HepG2 (cell line): ENCODE measurements around the gene NEURL3. TPM values are rescaled to one million over a fixed set of nuclear protein-coding genes. Genes with fewer than 3 reads are reported as not detected.

Experiments
- ATAC-seq: fragments of 200-7000 bp; cut with Tn5 transposase; 3 replicates; pipeline ENCODE4 v1.9.1; 2020; ENCODE audit warnings: mild to moderate bottlenecking, moderate library complexity
- BruUV-seq: library from RNA; stranded (reverse); fragments of 400-500 nt; replicated peaks from 2 replicates; lab custom pipeline; 2021; lab: Mats Ljungman, UMichigan
- CTCF ChIA-PET: fragments of 300-600 bp; formaldehyde crosslinking; extraction: SDS; loops from one replicate; lab custom pipeline; 2021; ENCODE audit warnings: low total read pairs, inconsistent platforms, low intra/inter-chr PET ratio; lab: Yijun Ruan, JAX
- POLR2A ChIA-PET: fragments of 350-600 bp; sonication (Branson Sonifier 250); formaldehyde crosslinking; loops from one replicate; lab custom pipeline; 2020; ENCODE audit warnings: antibody characterized with exemption, inconsistent platforms; lab: Yijun Ruan, JAX
- DNase-seq: peaks from one replicate; pipeline ENCODE4 v3.0.0-alpha.2; 2015; ENCODE audit warnings: low spot score
- FAIRE-seq: peaks from 3 replicates; lab custom pipeline; 2011; peaks lifted over from hg19 to GRCh38; lab: Jason Lieb, UNC
- H2AFZ ChIP-seq: one replicate; pipeline ENCODE4 v1.6.1; 2011; ENCODE audit warnings: low read length, inconsistent platforms
- H3K27ac ChIP-seq: fragments of 300-600 bp; 3 replicates; pipeline ENCODE4 v1.8.0; 2011; ENCODE audit warnings: mixed run types, mild to moderate bottlenecking, mixed read lengths, low read length, inconsistent platforms; ENCODE audit not compliant: insufficient read depth; ENCODE audit errors: extremely low read length
- H3K27me3 ChIP-seq, 2 experiments: fragments of 200-600 bp in 1 of 2; 2 replicates in 1 of 2; 3 replicates in 1 of 2; pipeline versions ENCODE4 v1.6.0 to v1.8.0; 2011; ENCODE audit warnings: low read length in 2 of 2, mild to moderate bottlenecking in 2 of 2, moderate library complexity in 2 of 2, inconsistent platforms in 1 of 2; ENCODE audit not compliant: insufficient read depth in 2 of 2, control insufficient read depth in 1 of 2
- H3K36me3 ChIP-seq, 2 experiments: fragments of 200-600 bp in 1 of 2; replicated peaks in 1 of 2; 2 replicates in 1 of 2; 3 replicates in 1 of 2; pipeline versions ENCODE4 v1.5.1 to v1.8.0; 2011; ENCODE audit warnings: low read length in 2 of 2, inconsistent platforms in 1 of 2; ENCODE audit not compliant: insufficient read depth in 2 of 2, control insufficient read depth in 1 of 2
- H3K4me1 ChIP-seq: 2 replicates; pipeline ENCODE4 v1.5.1; 2012; ENCODE audit warnings: low read length, inconsistent platforms; ENCODE audit not compliant: insufficient read depth
- H3K4me2 ChIP-seq: 2 replicates; pipeline ENCODE4 v1.6.0; 2011; ENCODE audit warnings: low read depth, low read length, inconsistent platforms
- H3K4me3 ChIP-seq, 3 experiments: fragments of 200-600 bp in 1 of 3; sonication (generic), shearing (Covaris generic) in 1 of 3; replicated peaks in 1 of 3; 2 replicates each; pipeline ENCODE4 v1.5.1; 2011 to 2016; ENCODE audit warnings: low read length in 3 of 3, inconsistent platforms in 2 of 3, low read depth in 2 of 3, mild to moderate bottlenecking in 2 of 3, control low read depth in 1 of 3, mixed read lengths in 1 of 3; ENCODE audit not compliant: insufficient read depth in 1 of 3
- H3K79me2 ChIP-seq: one replicate; pipeline ENCODE4 v1.6.1; 2011; ENCODE audit warnings: low read length, inconsistent platforms; ENCODE audit not compliant: insufficient read depth
- H3K9ac ChIP-seq: 2 replicates; pipeline ENCODE4 v1.6.0; 2011; ENCODE audit warnings: mild to moderate bottlenecking, low read depth, low read length, inconsistent platforms; ENCODE audit not compliant: insufficient read depth
- H3K9me3 ChIP-seq: 2 replicates; pipeline ENCODE4 v1.5.1; 2012; ENCODE audit warnings: mild to moderate bottlenecking, low read length
- H4K20me1 ChIP-seq: 2 replicates; pipeline ENCODE4 v1.6.0; 2011; ENCODE audit warnings: inconsistent platforms, mild to moderate bottlenecking, low read length, moderate library complexity; ENCODE audit not compliant: insufficient read depth
- CENPBD1 ChIP-seq: sonication (generic); formaldehyde crosslinking; IDR thresholded peaks from 2 replicates; pipeline ENCODE4 v1.8.0; 2022; ENCODE audit warnings: missing genetic modification reagents, low read depth, mild to moderate bottlenecking, borderline replicate concordance
- SOX13 ChIP-seq, 3 experiments: fragments of 450-650 bp in 1 of 3; sonication (generic) in 1 of 3; formaldehyde crosslinking in 1 of 3; IDR thresholded peaks in 2 of 3; conservative IDR thresholded peaks in 1 of 3; 2 replicates each; pipeline versions ENCODE4 v1.5.0 to v1.6.1; 2016 to 2020; ENCODE audit warnings: antibody characterized with exemption in 1 of 3, mild to moderate bottlenecking in 1 of 3, missing compliant biosample characterization in 1 of 3, missing genetic modification reagents in 1 of 3, moderate library complexity in 1 of 3
- ZNF160 ChIP-seq: sonication (generic); formaldehyde crosslinking; IDR thresholded peaks from 2 replicates; pipeline ENCODE4 v1.8.0; 2022; ENCODE audit warnings: mild to moderate bottlenecking, inconsistent platforms, missing genetic modification reagents
- ZNF629 ChIP-seq: sonication (generic); formaldehyde crosslinking; conservative IDR thresholded peaks from 2 replicates; pipeline ENCODE4 v1.5.0; 2020; ENCODE audit warnings: missing genetic modification reagents
- ZSCAN5A ChIP-seq: sonication (generic); formaldehyde crosslinking; IDR thresholded peaks from 2 replicates; pipeline ENCODE4 v1.8.0; 2022; ENCODE audit warnings: mild to moderate bottlenecking, missing genetic modification reagents, borderline replicate concordance
- WGBS: methylation state at CpG from one replicate; pipeline ENCODE4 v1.1.6; 2017; ENCODE audit warnings: low lambda C conversion rate; 5-methylcytosine and 5-hydroxymethylcytosine counted together
- in situ Hi-C: cut with HindIII; loops from 2 replicates; pipeline ENCODE4 v1.10.0; 2017; ENCODE audit warnings: low pct_unique_long_range_greater_than_20kb; ENCODE audit not compliant: extremely low pct_ligation_motif_present
- intact Hi-C: fragments of 100-400 bp; cut with micrococcal nuclease; formaldehyde crosslinking; loops from one replicate; pipeline ENCODE4 v1.10.0; 2022; ENCODE audit not compliant: unreplicated experiment
- polyA plus RNA-seq, 8 experiments: library from polyadenylated mRNA; depleted of rRNA in 3 of 8; stranded (reverse) in 7 of 8; unstranded in 1 of 8; fragments of >200 nt; fragmentation: Illumina TruSeq in 4 of 8; extraction: Trizol in 4 of 8; gene quantifications; 2 replicates each; pipeline versions ENCODE4 v1.2.1 to v1.2.3, GENCODE V29; 2011 to 2016; ENCODE audit warnings: low read depth in 4 of 8, missing spikeins in 1 of 8, mixed read lengths in 1 of 8; ENCODE audit not compliant: insufficient read depth in 1 of 8
- total RNA-seq, 5 experiments: library from RNA; depleted of rRNA; stranded (reverse); fragments of >200 nt; fragmentation: Illumina TruSeq; extraction: Trizol; gene quantifications; 2 replicates each; pipeline ENCODE4 v1.2.3, GENCODE V29; 2016; ENCODE audit warnings: low read depth in 1 of 5
- TF ChIP-seq, protein P1 (sequence below): sonication (generic); formaldehyde crosslinking; conservative IDR thresholded peaks from 2 replicates; pipeline ENCODE4 v1.4.0; 2020; ENCODE audit warnings: missing genetic modification reagents
- TF ChIP-seq, protein P2 (sequence below): sonication (generic); formaldehyde crosslinking; IDR thresholded peaks from 2 replicates; pipeline ENCODE4 v1.8.1; 2023; ENCODE audit warnings: mild to moderate bottlenecking, missing genetic modification reagents

Gene NEURL3
- total and polyA plus RNA-seq, 2 of the 13 experiments (the other 11 are each of a cell fraction or from before 2014, with no cell fraction given), result 0.16 to 1.2 TPM

- ChIA-PET CTCF (no interaction called here), POLR2A (no interaction called here)
- Histone ChIP-seq H3K4me1 (no peaks in the 10 kb centered on the region), H3K4me3 (no peak overlapping the region), H3K9me3 (no peaks in the 10 kb centered on the region), H3K27me3 (peaks cover 0 to 6% of the 10 kb centered on the region in 2 experiments; a peak in 2 of 5 replicates), H3K36me3 (no peaks in the 10 kb centered on the region), H3K27ac (no peak overlapping the region), H3K79me2 (no peaks in the 10 kb centered on the region), H3K4me2 (no peak overlapping the region), H4K20me1 (no peaks in the 10 kb centered on the region), H2AFZ (no peak overlapping the region), H3K9ac (no peak overlapping the region)
- 35% methylated on average over 1 of the region's 1 CpG for WGBS
- in situ Hi-C loops, result no loop called here
- no peak for ATAC-seq
- no TSS peak for BruUV-seq
- TF ChIP-seq, protein P1, sequence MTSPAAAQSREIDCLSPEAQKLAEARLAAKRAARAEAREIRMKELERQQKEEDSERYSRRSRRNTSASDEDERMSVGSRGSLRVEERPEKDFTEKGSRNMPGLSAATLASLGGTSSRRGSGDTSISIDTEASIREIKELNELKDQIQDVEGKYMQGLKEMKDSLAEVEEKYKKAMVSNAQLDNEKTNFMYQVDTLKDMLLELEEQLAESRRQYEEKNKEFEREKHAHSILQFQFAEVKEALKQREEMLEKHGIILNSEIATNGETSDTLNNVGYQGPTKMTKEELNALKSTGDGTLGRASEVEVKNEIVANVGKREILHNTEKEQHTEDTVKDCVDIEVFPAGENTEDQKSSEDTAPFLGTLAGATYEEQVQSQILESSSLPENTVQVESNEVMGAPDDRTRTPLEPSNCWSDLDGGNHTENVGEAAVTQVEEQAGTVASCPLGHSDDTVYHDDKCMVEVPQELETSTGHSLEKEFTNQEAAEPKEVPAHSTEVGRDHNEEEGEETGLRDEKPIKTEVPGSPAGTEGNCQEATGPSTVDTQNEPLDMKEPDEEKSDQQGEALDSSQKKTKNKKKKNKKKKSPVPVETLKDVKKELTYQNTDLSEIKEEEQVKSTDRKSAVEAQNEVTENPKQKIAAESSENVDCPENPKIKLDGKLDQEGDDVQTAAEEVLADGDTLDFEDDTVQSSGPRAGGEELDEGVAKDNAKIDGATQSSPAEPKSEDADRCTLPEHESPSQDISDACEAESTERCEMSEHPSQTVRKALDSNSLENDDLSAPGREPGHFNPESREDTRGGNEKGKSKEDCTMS, result no peak
- intact Hi-C loops, result no loop called here
- no peak for DNase-seq
- FAIRE-seq, result no peak
These were observed 13.2 kb downstream of the NEURL3 start for GRCh38 chr2:96491860-96492497.

DNA sequence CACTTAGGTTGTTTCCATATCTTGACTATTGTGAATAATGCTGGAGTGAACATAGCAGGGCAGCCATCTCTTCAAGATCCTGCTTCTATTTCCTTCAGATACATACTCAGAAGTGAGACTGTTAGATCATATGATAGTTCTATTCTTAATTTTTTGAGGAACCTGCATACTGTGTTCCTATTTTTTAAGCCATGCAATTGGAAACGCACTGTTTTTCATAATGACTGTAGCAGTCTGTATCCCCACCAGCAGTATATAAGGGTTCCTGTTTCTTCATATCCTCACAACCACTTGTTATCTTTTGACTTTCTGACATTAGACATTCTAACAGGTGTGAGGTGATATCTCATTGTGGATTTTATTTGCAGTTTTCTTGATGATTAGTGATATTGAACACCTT is 15.5 kb downstream of the NEURL3 start:
- H4K20me1 ChIP-seq, result no peaks in the 10 kb centered on the region
- H3K36me3 ChIP-seq, result no peaks in the 10 kb centered on the region
- 25% methylated on average over 1 of the region's 1 CpG for WGBS
- CTCF ChIA-PET, result no interaction called here
- no peaks in the 10 kb centered on the region for H3K9me3 ChIP-seq
- H2AFZ ChIP-seq, result no peak overlapping the region
- H3K4me1 ChIP-seq, result peaks cover 17% of the 10 kb centered on the region
- H3K4me2 ChIP-seq, result no peak overlapping the region
- no peak overlapping the region for H3K4me3 ChIP-seq
- no peak overlapping the region for H3K27ac ChIP-seq
- DNase-seq (no peak), ATAC-seq (no peak), FAIRE-seq (no peak)
- no peaks in the 10 kb centered on the region for H3K79me2 ChIP-seq
- BruUV-seq, result no TSS peak
- POLR2A ChIA-PET, result no interaction called here
- H3K27me3 ChIP-seq, result peaks cover 0 to 9% of the 10 kb centered on the region in 2 experiments; a peak in 2 of 5 replicates
- H3K9ac ChIP-seq, result no peak overlapping the region
- intact Hi-C loops (no loop called here), in situ Hi-C loops (no loop called here)
- TF ChIP-seq, protein P2, sequence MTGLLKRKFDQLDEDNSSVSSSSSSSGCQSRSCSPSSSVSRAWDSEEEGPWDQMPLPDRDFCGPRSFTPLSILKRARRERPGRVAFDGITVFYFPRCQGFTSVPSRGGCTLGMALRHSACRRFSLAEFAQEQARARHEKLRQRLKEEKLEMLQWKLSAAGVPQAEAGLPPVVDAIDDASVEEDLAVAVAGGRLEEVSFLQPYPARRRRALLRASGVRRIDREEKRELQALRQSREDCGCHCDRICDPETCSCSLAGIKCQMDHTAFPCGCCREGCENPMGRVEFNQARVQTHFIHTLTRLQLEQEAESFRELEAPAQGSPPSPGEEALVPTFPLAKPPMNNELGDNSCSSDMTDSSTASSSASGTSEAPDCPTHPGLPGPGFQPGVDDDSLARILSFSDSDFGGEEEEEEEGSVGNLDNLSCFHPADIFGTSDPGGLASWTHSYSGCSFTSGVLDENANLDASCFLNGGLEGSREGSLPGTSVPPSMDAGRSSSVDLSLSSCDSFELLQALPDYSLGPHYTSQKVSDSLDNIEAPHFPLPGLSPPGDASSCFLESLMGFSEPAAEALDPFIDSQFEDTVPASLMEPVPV, result no peak
- TF ChIP-seq SOX13 (IDR thresholded peaks at IDR 0.05), result no peak
- no peak for TF ChIP-seq SOX13 (CRISPR knock-in tag; conservative IDR thresholded peaks at IDR 0.05 in 1 of 2, IDR thresholded peaks at IDR 0.05 in 1 of 2)
- no peak for TF ChIP-seq CENPBD1 (CRISPR knock-in tag)
- TF ChIP-seq ZSCAN5A (CRISPR knock-in tag), result no peak
- no peak for TF ChIP-seq ZNF629 (CRISPR knock-in tag)
- TF ChIP-seq ZNF160 (CRISPR knock-in tag), result no peak
